Measurements from ENCODE around the gene ADGRE2.
"Not testable (repeated sequence)": the region's sequence is repeated elsewhere in the genome, so short reads cannot be mapped to it uniquely, and the experiment has no call there.

The ADGRE2 gene

DNA sequence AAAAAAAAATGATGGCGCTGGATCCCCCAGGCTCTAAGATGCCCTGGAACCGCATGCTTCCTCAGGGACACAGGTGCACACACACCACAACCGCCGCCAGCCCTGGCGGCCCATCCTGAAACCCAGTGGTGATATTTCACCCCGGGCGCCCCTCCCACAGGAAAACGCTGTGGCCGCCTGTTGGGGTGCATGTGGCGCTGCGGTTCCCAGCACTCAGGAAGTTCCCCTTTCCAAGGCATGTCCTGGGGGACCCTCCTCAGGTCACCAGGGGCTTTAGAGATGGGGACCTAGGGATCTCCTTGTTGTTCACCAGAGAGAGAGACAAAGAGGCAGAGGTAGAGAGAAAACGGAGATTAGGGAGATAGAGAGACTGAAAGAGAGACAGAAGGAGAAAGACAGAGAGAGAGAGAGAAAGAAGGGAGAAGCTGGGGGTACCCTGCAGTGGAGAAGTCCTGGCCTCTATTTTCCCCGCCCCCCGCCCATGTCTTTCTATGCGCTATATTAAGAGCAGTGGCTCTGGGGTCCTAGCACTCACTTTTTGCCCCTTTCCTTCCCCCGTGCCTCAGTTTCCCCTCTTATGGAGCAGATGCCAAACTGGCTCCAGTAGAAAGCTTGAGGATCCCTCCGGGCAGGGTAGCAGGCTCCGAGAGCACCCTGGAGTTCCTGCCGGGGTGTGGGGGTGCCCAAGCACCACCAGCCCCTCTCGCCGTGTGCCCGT lies 2.3 kb downstream of the ADGRE2 start:
- no peak overlapping the region for H3K4me2 ChIP-seq (ENCODE audit: low read length)
- H3K9me3 ChIP-seq (ENCODE audit: control insufficient read depth, low read length), result no peaks in the 10 kb centered on the region
- peak overlapping the region; percentile 66 for H2AFZ ChIP-seq
- H3K27ac ChIP-seq, result no peak overlapping the region
- no peaks in the 10 kb centered on the region for H3K36me3 ChIP-seq (ENCODE audit: control insufficient read depth, insufficient read depth, low read length)
- no peak overlapping the region for H3K9ac ChIP-seq
- peaks cover 2% of the 10 kb centered on the region for H3K4me1 ChIP-seq
- H3K27me3 ChIP-seq (ENCODE audit: control insufficient read depth, insufficient read depth, low read length), result no peaks in the 10 kb centered on the region
- TF ChIP-seq, protein P1, sequence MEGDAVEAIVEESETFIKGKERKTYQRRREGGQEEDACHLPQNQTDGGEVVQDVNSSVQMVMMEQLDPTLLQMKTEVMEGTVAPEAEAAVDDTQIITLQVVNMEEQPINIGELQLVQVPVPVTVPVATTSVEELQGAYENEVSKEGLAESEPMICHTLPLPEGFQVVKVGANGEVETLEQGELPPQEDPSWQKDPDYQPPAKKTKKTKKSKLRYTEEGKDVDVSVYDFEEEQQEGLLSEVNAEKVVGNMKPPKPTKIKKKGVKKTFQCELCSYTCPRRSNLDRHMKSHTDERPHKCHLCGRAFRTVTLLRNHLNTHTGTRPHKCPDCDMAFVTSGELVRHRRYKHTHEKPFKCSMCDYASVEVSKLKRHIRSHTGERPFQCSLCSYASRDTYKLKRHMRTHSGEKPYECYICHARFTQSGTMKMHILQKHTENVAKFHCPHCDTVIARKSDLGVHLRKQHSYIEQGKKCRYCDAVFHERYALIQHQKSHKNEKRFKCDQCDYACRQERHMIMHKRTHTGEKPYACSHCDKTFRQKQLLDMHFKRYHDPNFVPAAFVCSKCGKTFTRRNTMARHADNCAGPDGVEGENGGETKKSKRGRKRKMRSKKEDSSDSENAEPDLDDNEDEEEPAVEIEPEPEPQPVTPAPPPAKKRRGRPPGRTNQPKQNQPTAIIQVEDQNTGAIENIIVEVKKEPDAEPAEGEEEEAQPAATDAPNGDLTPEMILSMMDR (IDR thresholded peaks at IDR 0.05), result no peak
- H3K4me3 ChIP-seq (ENCODE audit: low read depth, low read length), result no peak overlapping the region
- H3K79me2 ChIP-seq, result no peaks in the 10 kb centered on the region

DNA sequence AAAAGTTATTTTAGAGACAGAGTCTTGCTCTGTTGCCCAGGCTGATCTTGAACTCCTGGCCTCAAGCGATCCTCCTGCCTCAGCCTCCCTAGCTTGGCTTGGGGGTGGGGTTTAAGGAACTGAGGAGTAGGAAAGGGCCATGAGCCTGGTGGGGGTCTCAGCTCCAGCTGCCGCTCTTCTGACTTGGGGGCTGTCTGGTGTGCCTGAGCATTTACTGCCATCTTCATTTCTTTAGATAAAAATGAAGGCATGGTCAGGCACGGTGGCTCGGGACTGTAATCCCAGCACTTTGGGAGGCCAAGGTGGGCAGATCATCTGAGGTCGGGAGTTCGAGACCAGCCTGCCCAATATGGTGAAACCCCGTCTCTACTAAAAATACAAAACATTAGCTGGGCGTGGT lies 3.0 kb downstream of the ADGRE2 start:
- not testable (repeated sequence) for H3K27me3 ChIP-seq (ENCODE audit: control insufficient read depth, insufficient read depth, low read length); H3K4me2 ChIP-seq (ENCODE audit: low read length); H2AFZ ChIP-seq; H3K4me1 ChIP-seq; H3K27ac ChIP-seq; H3K79me2 ChIP-seq; H3K36me3 ChIP-seq (ENCODE audit: control insufficient read depth, insufficient read depth, low read length); H3K9me3 ChIP-seq (ENCODE audit: control insufficient read depth, low read length); H3K9ac ChIP-seq; H3K4me3 ChIP-seq (ENCODE audit: low read depth, low read length)

DNA sequence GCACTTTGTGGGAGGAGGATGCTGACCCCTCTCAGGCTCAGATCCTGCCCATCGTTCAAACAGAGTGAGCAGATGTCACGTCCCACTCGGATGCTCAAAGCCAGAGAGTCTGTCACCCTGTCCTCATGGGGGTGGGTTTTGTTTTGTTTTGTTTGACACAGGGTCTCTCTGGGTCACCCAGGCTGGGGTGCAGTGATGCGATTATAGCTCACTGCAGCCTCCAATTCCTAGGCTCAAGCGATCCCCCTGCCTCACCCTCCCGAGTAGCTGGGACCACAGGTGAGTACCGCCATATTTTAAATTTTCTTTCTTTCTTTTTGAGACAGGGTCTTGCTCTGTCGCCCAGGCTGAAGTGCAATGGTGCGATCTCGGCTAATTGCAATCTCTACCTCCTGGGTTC lies 4.0 kb downstream of the ADGRE2 start:
- Histone ChIP-seq H3K27me3 (ENCODE audit: control insufficient read depth, insufficient read depth, low read length) (no peaks in the 10 kb centered on the region), H3K27ac (no peak overlapping the region), H3K4me3 (ENCODE audit: low read depth, low read length) (no peak overlapping the region), H3K9ac (no peak overlapping the region), H3K79me2 (no peaks in the 10 kb centered on the region), H2AFZ (no peak overlapping the region), H3K9me3 (ENCODE audit: control insufficient read depth, low read length) (no peaks in the 10 kb centered on the region), H3K4me1 (peaks cover 2% of the 10 kb centered on the region), H3K4me2 (ENCODE audit: low read length) (no peak overlapping the region), H3K36me3 (ENCODE audit: control insufficient read depth, insufficient read depth, low read length) (no peaks in the 10 kb centered on the region)
- TF ChIP-seq, protein P1 (IDR thresholded peaks at IDR 0.05), result no peak

- not testable (repeated sequence) for H2AFZ ChIP-seq; H3K79me2 ChIP-seq; H3K4me1 ChIP-seq; H3K9ac ChIP-seq; H3K36me3 ChIP-seq (ENCODE audit: control insufficient read depth, insufficient read depth, low read length); H3K4me2 ChIP-seq (ENCODE audit: low read length); H3K27ac ChIP-seq; H3K9me3 ChIP-seq (ENCODE audit: control insufficient read depth, low read length); H3K4me3 ChIP-seq (ENCODE audit: low read depth, low read length); H3K27me3 ChIP-seq (ENCODE audit: control insufficient read depth, insufficient read depth, low read length)
These were observed 4.6 kb downstream of the ADGRE2 start for GRCh38 chr19:14773722-14774121.

- Histone ChIP-seq H3K27ac (no peak overlapping the region), H3K9me3 (ENCODE audit: control insufficient read depth, low read length) (no peaks in the 10 kb centered on the region), H2AFZ (no peak overlapping the region), H3K4me3 (ENCODE audit: low read depth, low read length) (no peak overlapping the region), H3K4me2 (ENCODE audit: low read length) (no peak overlapping the region), H3K9ac (no peak overlapping the region), H3K36me3 (ENCODE audit: control insufficient read depth, insufficient read depth, low read length) (no peaks in the 10 kb centered on the region), H3K27me3 (ENCODE audit: control insufficient read depth, insufficient read depth, low read length) (no peaks in the 10 kb centered on the region), H3K4me1 (peaks cover 2% of the 10 kb centered on the region), H3K79me2 (no peaks in the 10 kb centered on the region)
- TF ChIP-seq, protein P1 (IDR thresholded peaks at IDR 0.05), result no peak
These were observed 5.4 kb downstream of the ADGRE2 start for GRCh38 chr19:14772995-14773394.

DNA sequence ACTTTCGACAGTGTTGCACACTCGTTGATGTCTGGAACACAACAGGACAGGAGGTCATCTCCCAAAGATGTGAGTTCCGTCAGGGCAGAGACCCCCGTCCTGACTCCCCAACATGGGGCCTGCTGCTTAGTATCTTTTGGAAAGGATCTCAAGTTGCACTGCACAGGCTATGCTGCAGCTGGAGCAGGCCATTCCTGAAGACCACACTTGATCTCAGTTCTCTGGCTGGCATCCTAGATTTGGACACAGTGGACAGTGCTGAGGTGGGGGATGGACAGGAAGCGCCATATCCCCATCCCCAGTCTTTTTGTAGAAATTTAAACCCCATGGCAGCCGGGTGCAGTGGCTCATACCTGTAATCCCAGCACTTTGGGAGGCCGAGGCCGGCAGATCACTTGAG lies 5.9 kb downstream of the ADGRE2 start:
- Histone ChIP-seq H3K9me3 (ENCODE audit: control insufficient read depth, low read length) (no peaks in the 10 kb centered on the region), H3K4me3 (ENCODE audit: low read depth, low read length) (no peak overlapping the region), H3K4me1 (peaks cover 2% of the 10 kb centered on the region), H3K4me2 (ENCODE audit: low read length) (no peak overlapping the region), H3K36me3 (ENCODE audit: control insufficient read depth, insufficient read depth, low read length) (no peaks in the 10 kb centered on the region), H3K27ac (no peak overlapping the region), H3K79me2 (no peaks in the 10 kb centered on the region), H3K27me3 (ENCODE audit: control insufficient read depth, insufficient read depth, low read length) (no peaks in the 10 kb centered on the region), H3K9ac (no peak overlapping the region), H2AFZ (no peak overlapping the region)
- TF ChIP-seq, protein P1 (IDR thresholded peaks at IDR 0.05), result no peak
